PC-3 (cell line): ENCODE measurements around the gene SCARB1.

Source experiments
- EZH2 ChIP-seq: fragments of 300-600 bp; sonication (generic); IDR thresholded peaks from one replicate; pipeline ENCODE4 v1.6.1; 2017; ENCODE audit warnings: antibody characterized with exemption, mild to moderate bottlenecking, low read length; ENCODE audit not compliant: unreplicated experiment
- TF ChIP-seq, protein P1 (sequence below): fragments of 300-600 bp; sonication (generic); conservative IDR thresholded peaks from 2 replicates; pipeline ENCODE4 v1.5.1; 2017; ENCODE audit warnings: antibody characterized with exemption, low read depth, mild to moderate bottlenecking, low read length

GRCh38 chr12:124778411-124778810 lies 85.3 kb downstream of the SCARB1 start:
- TF ChIP-seq, protein P1, sequence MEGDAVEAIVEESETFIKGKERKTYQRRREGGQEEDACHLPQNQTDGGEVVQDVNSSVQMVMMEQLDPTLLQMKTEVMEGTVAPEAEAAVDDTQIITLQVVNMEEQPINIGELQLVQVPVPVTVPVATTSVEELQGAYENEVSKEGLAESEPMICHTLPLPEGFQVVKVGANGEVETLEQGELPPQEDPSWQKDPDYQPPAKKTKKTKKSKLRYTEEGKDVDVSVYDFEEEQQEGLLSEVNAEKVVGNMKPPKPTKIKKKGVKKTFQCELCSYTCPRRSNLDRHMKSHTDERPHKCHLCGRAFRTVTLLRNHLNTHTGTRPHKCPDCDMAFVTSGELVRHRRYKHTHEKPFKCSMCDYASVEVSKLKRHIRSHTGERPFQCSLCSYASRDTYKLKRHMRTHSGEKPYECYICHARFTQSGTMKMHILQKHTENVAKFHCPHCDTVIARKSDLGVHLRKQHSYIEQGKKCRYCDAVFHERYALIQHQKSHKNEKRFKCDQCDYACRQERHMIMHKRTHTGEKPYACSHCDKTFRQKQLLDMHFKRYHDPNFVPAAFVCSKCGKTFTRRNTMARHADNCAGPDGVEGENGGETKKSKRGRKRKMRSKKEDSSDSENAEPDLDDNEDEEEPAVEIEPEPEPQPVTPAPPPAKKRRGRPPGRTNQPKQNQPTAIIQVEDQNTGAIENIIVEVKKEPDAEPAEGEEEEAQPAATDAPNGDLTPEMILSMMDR, result no peak
- TF ChIP-seq EZH2, result no peak
